Activated T-helper 2 cell treated with anti-CD3 and anti-CD28 coated beads, Interferon-gamma antibody, Interleukin-2, Interleukin-4, amounts not matched to agents 10 μg/mL and 5 μg/mL and 100 μg/mL, durations not matched to agents 14 hours and 24 hours and 36 hours (primary cell): Measurements from ENCODE around the gene BPIFB2. TPM values are rescaled to one million over a fixed set of nuclear protein-coding genes. Genes with fewer than 3 reads are reported as not detected.
A peak's percentile ranks its signal among the peaks of the same experiment; 100 is the strongest.
"Not testable (repeated sequence)": the region's sequence is repeated elsewhere in the genome, so short reads cannot be mapped to it uniquely, and the experiment has no call there.

Source experiments
- DNase-seq: peaks from one replicate; pipeline ENCODE4 v3.0.0; 2021; ENCODE audit warnings: low spot score
- H3K27ac Mint-ChIP-seq: one replicate; pipeline ENCODE4 v1.8.0; 2021; ENCODE audit warnings: mixed read lengths
- H3K27me3 Mint-ChIP-seq: one replicate; pipeline ENCODE4 v1.8.0; 2021; ENCODE audit warnings: low read depth, mixed read lengths
- H3K36me3 Mint-ChIP-seq: one replicate; pipeline ENCODE4 v1.8.0; 2021; ENCODE audit warnings: low read depth, mixed read lengths
- H3K4me1 Mint-ChIP-seq: one replicate; pipeline ENCODE4 v1.8.0; 2021; ENCODE audit warnings: low read depth, mixed read lengths
- H3K4me3 Mint-ChIP-seq: one replicate; pipeline ENCODE4 v1.8.0; 2021; ENCODE audit warnings: low read depth, mild to moderate bottlenecking, moderate library complexity, mixed read lengths
- H3K9me3 Mint-ChIP-seq: one replicate; pipeline ENCODE4 v1.8.0; 2021; ENCODE audit warnings: mixed read lengths
- intact Hi-C: fragments of 100-400 bp; cut with micrococcal nuclease; formaldehyde crosslinking; loops from one replicate; pipeline ENCODE4 v1.15.1; 2023
- total RNA-seq: library from RNA; stranded (reverse); gene quantifications from 2 replicates; pipeline ENCODE4 v1.2.3, GENCODE V29; 2022

The BPIFB2 gene
- total RNA-seq, 1 donor from 2014 or later, result not detected

DNA sequence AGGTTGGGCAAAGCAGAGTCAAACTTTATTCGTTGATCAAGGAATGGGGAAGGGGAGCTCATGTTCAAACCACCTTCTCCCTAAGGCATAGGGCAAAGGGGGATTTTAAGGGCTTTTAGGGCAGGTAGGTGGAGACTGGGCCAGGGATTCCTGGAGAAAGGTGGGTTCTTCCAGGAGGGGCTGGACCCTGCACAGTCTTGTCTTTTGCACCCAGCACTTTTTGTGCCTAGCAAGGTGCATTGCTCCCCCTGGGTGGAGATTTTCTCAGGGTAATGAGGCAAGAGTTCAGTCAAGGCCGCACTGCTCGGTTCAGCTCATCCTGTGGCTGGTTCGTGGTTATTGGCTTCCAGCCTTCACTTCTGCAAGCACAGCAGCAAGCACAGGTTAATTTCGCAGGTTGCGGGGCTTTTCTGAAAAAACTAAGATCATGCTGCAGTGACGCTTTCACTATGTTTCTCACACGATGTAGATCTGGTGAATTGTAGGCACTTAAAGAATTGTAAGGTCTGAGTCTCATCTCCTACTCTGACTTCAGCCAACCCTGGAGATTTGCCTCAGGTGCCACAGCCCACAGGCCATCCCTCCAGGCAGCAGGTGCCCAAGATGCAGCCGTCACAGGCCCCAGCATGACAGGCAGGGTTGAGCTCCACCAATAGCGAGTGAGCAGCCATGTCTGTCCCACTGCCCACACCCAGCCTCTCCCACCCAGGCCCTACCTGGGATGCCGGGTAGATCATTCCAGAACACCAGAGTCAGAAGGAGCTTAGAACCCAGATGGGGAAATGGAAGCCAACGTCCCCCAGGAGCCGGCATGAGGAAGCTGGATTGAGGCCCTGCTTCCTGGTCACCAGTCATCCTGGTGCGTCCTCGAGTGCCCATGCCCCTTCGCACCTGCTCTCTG is 40.4 kb upstream of the BPIFB2 start:
- Mint-ChIP-seq H3K27me3 (no peaks in the 10 kb centered on the region), H3K4me1 (peaks cover 69% of the 10 kb centered on the region), H3K4me3 (peak overlapping the region; percentile 49), H3K27ac (no peak overlapping the region), H3K36me3 (no peaks in the 10 kb centered on the region), H3K9me3 (no peaks in the 10 kb centered on the region)
- DNase-seq, result peak; percentile 67
- intact Hi-C loops, result no loop called here

- Mint-ChIP-seq H3K27ac (no peak overlapping the region), H3K36me3 (no peaks in the 10 kb centered on the region), H3K9me3 (no peaks in the 10 kb centered on the region), H3K27me3 (no peaks in the 10 kb centered on the region), H3K4me3 (peak overlapping the region; percentile 49), H3K4me1 (peaks cover 64% of the 10 kb centered on the region)
- peak; percentile 40 for DNase-seq
- intact Hi-C loops, result loop anchor here (2.0 kb wide), 1 partner anchor 21 kb away; no protein-coding TSS in a partner anchor
Measured at GRCh38 chr20:32967961-32968457, 39.5 kb upstream of the BPIFB2 start.

DNA sequence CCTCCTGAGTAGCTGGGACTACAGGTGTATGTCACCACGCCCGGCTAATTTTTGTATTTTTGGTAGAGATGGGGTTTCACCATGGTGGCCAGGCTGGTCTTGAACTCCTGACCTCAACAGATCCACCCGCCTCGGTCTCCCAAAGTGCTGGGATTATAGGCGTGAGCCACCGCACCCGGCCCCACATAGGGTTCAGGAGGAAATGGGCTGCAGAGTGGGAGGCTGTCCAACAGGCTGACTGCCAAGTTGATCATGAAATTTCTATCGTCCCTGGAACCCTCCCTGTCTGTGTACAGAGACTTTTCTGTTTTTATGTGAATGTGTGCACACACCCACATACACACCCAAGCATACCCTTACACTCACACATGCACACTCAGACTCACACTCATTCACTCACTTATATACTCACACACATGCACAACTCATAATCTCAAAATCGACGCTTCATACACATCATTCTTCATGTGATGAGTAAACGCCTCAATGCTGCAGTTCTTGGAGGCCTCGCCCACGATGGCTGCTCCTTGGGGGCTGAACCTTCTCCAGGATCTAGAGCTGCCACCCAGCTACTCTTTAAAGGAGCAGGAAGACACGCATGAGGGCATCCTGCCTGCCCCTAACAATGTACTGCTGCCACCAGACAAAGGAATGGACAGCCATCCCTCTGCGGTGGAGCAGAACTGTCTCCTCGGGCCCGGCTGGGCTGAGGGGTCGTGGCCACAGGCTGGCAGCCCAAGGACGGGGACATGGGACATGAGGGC is 38.8 kb upstream of the BPIFB2 start:
- Mint-ChIP-seq H3K27me3 (no peaks in the 10 kb centered on the region), H3K4me1 (peaks cover 63% of the 10 kb centered on the region), H3K4me3 (no peak overlapping the region), H3K27ac (no peak overlapping the region), H3K9me3 (no peaks in the 10 kb centered on the region), H3K36me3 (peaks cover 2% of the 10 kb centered on the region)
- peak; percentile 8 for DNase-seq
- intact Hi-C loops, result loop anchor here (2.0 kb wide), 1 partner anchor 22 kb away; no protein-coding TSS in a partner anchor

GRCh38 chr20:32969356-32970114 is 38.0 kb upstream of the BPIFB2 start:
- Mint-ChIP-seq H3K27me3 (no peaks in the 10 kb centered on the region), H3K4me3 (no peak overlapping the region), H3K27ac (no peak overlapping the region), H3K36me3 (peaks cover 3% of the 10 kb centered on the region), H3K9me3 (peaks cover under 1% of the 10 kb centered on the region), H3K4me1 (peaks cover 57% of the 10 kb centered on the region)
- peak; percentile 7 for DNase-seq
- intact Hi-C loops, result loop anchor here (2.0 kb wide), 1 partner anchor 23 kb away; no protein-coding TSS in a partner anchor

DNA sequence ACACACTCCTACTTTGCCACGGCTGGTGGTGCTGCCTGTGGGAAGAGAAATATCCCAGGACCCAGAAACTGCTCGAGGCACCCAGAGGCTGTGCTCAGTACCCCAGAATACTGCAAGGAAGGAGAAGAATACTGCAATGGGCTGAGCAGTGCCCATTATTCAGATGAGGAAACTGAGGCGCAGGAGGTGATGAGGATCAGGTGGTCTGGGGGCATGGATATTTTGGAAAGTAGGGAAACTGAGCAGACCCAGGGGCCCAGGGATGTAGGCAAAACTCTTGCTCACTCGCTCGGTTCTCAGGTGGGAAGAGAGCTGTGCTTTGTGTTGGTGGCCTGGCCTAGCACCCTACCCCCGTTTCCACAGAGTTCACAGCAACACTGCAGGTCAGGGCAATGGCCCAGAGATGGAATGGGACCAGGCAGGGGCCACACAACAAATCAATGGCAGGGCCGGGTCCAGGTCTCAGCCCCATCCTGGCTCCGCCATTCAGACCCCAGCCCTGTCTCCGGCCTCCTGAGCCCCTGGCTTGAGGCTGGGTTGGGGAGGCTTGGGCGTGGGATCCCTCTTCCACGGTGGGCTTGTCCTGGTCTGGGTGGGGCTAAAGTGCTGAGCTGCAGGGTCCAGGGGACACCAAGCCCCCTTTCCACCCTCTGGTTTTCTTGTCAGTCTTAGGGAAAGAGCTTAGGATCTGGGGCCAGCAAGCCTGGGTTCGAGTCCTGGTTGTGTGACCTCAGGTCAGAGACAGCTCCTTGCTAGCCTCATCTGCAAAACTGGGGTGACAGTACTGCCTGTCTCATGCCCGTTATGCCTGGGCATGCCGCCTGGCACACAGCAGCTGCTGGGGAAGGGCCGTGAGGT is 37.2 kb upstream of the BPIFB2 start:
- Mint-ChIP-seq H3K4me3 (no peak overlapping the region), H3K36me3 (peaks cover 10% of the 10 kb centered on the region), H3K9me3 (peaks cover 8% of the 10 kb centered on the region), H3K27ac (no peak overlapping the region), H3K4me1 (peaks cover 54% of the 10 kb centered on the region), H3K27me3 (no peaks in the 10 kb centered on the region)
- peak; percentile 8 for DNase-seq
- intact Hi-C loops, result no loop called here

GRCh38 chr20:32970973-32971300 is 36.6 kb upstream of the BPIFB2 start:
- H3K27ac Mint-ChIP-seq, result no peak overlapping the region
- intact Hi-C loops, result no loop called here
- peaks cover 15% of the 10 kb centered on the region for H3K36me3 Mint-ChIP-seq
- peak; percentile 8 for DNase-seq
- no peaks in the 10 kb centered on the region for H3K27me3 Mint-ChIP-seq
- peaks cover 13% of the 10 kb centered on the region for H3K9me3 Mint-ChIP-seq
- no peak overlapping the region for H3K4me3 Mint-ChIP-seq
- H3K4me1 Mint-ChIP-seq, result peaks cover 48% of the 10 kb centered on the region

DNA sequence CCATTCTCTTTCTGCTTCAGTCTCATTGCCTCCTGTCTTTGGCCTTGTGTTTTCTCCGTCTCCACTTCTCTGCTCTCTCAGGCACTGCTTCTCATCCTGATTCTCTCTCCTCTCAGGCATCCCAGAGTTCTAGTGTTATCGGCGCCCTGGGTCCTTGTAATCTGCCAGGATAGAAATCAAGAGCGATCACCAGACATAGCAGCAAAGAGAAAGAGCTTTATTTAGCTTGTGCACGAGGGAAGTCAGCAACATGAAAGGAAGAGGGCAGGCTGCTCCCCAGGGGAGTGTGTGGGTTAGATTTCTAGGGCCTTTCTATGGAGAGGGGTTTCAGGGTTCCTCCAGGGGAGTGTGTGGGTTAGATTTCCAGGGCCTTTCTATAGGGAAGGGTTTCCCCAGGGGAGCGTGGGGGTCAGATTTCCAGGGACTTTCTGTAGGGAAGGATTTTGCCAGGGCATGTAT is 35.8 kb upstream of the BPIFB2 start:
- Mint-ChIP-seq H3K27me3 (no peaks in the 10 kb centered on the region), H3K4me3 (no peak overlapping the region), H3K9me3 (peaks cover 19% of the 10 kb centered on the region), H3K4me1 (peaks cover 46% of the 10 kb centered on the region), H3K36me3 (peaks cover 21% of the 10 kb centered on the region), H3K27ac (no peak overlapping the region)
- intact Hi-C loops, result no loop called here
- no peak for DNase-seq

DNA sequence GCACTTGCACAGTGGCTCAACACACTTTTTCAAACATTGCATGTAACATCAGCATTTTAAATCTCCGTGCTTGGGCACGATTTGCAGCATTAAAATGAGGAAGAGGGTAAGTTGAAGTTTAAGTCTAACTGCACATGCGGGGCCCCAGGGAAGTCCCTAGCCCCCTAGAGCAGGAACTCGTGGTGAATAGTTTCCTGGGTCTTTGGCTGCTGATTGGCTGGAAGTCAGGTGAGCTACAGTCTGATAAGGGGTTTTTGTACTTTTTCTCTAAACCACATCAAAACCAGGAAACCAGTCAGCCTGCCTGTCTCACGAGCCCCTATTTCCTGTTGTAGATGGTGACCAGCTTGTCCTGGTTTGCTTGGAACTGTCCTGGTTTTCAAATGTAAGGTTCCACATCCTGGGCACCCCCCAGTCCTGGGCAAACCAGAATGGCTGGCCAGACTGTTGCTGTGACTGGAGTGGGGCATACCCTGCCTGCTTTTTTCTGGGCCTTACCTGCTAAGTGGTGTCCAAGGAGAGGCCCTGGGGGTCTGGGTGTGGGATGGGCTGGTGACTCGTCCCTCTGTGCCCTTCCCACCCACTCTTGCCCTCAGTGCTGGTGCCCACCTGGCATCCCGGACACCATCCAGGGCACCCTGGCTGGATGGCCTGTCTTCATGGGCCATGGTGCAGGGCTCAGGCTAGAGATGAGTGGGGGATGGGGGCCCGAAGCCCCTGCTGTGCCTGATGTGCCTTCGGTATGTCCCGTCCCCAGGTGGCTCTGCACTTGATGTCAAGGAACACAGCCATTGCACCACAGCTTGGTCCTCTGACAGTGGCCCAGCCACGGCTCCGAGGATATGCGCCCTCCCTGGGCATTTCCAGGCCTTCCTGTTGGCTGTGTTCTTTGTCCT is 35.1 kb upstream of the BPIFB2 start:
- H3K9me3 Mint-ChIP-seq, result peaks cover 21% of the 10 kb centered on the region
- DNase-seq, result peak; percentile 84
- no peaks in the 10 kb centered on the region for H3K27me3 Mint-ChIP-seq
- peak overlapping the region; percentile 11 for H3K4me3 Mint-ChIP-seq
- peaks cover 22% of the 10 kb centered on the region for H3K36me3 Mint-ChIP-seq
- intact Hi-C loops, result no loop called here
- peaks cover 40% of the 10 kb centered on the region for H3K4me1 Mint-ChIP-seq
- H3K27ac Mint-ChIP-seq, result no peak overlapping the region

DNA sequence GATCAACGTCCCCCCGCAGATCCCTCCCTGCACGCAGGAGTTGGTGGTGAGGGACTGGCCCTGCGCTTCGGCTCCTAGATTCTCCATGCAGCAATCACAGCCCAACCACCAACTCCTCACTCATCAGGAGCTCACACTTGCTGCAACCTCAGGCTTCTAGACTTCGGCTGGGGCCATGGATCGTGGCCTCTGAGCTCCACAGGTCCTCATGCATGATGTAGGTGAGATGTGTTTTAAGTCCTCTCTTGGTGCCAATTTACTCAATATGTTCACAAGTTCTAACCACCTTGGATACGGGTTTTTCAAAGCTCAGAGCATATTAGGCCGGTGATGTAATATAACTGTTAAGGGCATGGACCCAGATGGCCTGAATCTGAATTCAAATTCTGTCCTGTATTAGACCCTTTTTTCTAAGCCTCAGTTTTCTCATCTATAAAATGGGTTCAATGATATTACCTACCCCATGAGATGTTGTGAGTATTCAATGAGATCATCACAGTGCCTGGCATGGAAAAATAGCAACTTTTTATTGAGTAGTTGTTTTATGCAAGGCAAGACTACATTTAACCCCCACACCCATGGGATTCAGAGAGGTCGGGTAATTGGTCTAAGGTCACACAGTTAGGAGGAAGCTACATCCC is 34.3 kb upstream of the BPIFB2 start:
- no peak for DNase-seq
- Mint-ChIP-seq H3K27me3 (no peaks in the 10 kb centered on the region), H3K9me3 (peaks cover 21% of the 10 kb centered on the region), H3K36me3 (peaks cover 22% of the 10 kb centered on the region), H3K27ac (no peak overlapping the region), H3K4me3 (peak overlapping the region; percentile 11), H3K4me1 (peaks cover 32% of the 10 kb centered on the region)
- intact Hi-C loops, result no loop called here

- peaks cover 22% of the 10 kb centered on the region for H3K36me3 Mint-ChIP-seq
Measured at GRCh38 chr20:32974204-32975064, 33.1 kb upstream of the BPIFB2 start.

More at GRCh38 chr20:32974204-32975064, 33.1 kb upstream of the BPIFB2 start:
- intact Hi-C loops, H3K4me3 Mint-ChIP-seq, H3K27me3 Mint-ChIP-seq, DNase-seq: not testable (repeated sequence)
- Mint-ChIP-seq H3K4me1 (peaks cover 20% of the 10 kb centered on the region), H3K9me3 (peaks cover 21% of the 10 kb centered on the region), H3K27ac (peak overlapping the region; percentile 40)
